ENCODE measurements around the gene DENR.
"Not testable (repeated sequence)": the region's sequence is repeated elsewhere in the genome, so short reads cannot be mapped to it uniquely, and the experiment has no call there.

Gene DENR

DNA sequence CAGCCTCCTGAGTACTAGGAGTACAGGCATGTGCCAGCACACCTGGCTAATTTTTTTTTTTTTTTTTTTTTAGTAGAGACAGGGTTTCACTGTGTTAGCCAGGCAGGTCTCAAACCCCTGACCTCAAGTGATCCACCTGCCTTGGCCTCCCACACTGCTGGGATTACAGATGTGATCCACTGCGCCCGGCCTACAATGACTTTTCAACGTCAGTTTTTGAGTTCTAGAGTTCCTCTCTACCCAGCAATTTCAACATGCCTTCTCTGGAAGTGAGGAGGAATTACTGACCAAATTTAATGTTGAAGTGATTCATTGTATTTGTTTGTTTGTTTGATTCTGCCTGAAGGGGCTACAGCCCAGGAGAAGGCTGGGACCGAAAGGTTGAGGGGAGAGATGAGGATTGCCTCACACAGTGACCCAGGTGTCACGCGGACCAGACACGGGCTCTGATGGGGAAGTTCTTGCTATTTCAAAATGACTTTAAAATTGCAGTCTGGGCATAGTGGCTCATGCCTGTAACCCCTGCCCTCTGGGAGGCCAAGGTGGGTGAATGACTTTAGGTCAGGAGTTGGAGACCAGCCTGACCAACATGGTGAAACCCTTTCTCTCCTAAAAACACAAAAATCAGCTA is 8.6 kb upstream of the DENR start:
- no peak for DNase-seq

DNA sequence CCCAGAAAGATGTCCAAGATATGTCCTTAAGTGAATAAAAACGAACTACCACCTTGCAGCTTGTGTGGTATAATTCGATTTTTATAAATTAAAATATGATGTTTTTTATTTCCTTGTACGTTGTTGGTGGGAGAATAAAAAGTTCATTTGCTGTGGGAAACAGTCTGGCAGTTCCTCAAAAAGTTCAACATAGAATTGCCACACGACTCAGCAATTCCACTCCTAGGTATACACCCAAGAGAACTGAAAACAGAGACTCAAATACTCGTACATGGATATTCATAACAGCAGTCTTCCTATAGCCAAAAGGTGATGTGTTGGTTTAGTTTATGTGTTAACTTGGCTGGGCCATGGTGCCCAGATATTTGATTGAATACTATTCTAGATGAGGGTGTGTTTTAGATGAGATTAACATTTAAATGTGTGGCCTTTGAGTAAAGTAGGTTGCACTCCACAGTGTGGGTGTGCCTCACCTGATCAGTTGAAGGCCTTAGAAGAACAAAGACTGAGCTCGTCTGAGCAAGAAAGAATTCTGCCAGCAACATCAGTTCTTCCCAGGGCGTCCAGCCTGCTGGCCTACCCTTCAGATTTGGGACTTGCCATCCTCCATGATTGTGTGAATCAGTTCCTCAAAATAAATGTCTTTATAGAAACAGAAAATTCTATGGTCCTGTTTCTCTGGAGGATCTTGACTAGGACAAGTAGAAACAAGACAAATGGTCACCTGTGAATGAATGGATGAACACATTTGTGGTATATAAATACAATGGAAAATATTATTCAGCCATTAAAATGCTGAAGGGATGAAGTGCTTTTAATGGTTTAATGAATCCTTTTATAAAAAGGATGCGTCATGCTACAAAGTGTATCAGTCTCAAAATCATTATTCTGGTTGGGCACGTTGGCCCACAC is 5.1 kb upstream of the DENR start:
- no peak for DNase-seq

DNA sequence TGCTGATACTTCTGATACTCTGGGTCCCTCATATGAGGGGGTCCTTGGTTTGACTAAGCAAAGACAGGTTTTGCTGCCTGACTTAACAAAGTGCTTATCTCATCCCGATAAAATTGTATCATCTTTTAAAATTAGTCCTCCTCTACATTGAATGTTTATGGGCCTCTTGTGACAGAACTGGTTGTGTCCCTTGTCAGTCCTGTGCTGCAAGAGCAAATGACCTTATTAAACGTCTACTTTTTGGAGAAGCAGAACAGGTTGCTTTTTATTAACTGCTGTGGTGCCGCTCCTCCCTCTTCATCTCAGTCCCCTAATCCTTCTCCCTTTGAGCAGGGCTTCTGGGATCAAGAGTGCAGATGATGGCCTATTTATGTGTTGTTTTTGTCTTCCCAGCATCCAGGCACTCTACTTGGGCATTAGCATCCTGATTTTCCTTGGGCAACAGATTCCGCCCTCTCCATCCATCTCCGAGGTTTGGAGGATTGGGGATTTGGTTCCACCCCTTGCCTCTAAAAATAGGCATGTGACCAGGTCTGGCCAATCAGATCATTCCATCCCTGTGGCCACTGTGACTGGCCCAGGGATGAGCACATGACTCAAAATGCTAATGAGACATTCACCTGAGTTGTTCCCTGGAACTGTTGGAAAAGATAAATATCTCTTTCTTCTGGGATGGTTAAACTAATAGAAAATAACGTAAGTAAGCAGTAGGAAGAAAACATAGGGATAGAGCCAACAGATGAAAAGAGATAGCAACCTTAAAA is 2.9 kb upstream of the DENR start:
- no peak for DNase-seq

DNA sequence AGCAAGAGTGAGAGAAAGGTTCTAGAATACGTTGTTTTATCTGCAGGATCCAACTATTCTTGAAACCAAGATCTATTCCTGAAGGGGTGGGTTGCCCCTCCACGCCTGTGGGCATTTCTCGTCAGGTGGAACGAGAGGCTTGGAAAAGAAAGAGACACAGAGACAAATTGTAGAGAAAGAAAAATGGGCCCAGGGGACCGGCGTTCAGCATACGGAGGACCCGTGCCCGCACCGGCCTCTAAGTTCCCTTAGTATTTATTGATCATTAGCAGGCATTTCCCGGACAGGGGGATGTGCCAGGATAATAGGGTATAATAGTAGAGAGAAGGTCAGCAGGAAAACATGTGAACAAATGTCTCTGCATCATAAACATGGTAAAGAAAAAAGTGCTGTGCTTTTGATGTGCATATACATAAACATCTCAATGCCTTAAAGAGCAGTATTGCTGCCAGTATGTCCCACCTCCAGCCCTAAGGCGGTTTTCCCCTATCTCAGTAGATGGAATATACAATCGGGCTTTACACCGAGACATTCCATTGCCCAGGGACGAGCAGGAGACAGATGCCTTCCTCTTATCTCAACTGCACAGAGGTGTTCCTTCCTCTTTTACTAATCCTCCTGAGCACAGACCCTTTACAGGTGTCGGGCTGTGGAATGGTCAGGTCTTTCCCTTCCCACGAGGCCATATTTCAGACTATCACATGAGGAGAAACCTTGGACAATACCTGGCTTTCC is 1.7 kb upstream of the DENR start:
- not testable (repeated sequence) for DNase-seq

DNA sequence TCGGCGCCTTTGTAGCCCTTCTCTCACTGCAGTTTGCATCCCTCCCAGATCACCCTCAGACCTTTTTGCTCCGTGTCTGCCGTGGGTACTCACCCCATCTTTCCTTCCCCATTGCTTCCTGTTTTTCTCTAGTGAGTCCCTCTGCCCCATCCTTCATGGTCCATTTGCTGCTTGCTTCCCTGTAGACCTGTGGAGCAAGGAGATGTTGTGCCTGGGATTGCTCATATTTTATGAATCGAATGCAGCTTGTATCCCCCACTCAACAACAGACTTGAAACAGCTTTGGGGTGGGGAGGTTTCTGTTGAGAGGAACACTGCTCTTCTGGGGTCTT is 661 bp downstream of the DENR start:
- no peak for DNase-seq

DNA sequence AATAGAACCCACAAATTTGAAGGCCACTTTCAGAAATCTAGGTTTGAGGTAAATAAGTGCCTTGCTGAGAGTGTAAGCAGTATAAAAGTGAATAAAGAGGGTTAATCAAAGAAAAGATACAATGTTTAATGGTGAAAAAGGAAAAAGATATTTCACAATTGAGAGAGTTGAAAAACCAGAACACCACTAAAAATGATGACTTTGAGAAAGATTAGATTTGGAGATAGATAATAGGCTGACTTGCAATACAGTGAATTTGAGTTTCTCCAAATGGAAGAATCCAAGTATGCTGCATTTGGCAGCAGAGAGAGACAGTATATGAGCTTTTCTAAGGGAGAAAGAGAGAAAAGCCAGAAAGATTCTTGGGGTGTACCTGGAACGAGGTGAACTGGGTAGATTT is 2.2 kb downstream of the DENR start:
- no peak for DNase-seq

DNA sequence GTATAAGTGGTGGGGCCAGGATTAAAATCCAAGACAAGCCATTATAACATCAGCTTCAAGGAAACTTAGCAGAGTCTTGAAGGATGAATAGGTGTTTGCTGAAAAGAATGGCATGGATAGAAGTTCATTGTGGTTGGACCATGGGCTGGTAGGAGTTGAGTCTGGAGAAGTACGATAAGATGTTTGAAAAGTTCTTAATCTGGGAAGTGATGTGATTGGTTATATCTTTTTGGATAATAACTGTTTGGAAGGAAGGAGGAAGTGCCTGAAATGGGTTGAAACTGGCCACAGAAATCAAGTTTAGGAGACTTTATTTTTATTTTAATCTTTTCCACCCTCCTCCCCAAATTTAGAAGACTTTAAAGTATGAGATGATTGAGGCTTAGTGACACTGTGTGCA is 4.9 kb downstream of the DENR start:
- DNase-seq = no peak

DNA sequence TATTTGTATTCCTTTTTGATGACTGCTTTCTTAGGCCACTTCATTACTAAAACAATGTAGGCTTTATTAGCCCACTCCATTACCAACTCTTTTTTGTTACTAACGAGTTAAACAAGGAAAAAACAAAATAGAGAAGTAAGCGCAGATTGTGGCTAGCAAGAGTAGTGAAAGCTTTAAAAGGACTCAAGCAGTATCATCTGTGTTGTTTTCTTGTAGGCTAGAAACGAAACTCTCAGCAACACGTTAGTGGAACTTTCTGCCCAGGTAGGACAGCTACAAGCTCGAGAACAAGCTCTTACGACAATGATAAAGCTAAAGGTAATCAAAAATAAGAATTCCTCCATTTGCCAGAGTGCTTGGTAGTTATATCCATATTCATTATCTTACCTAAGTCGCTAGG is 32.9 kb downstream of the DENR start:
- no peak for DNase-seq

DNA sequence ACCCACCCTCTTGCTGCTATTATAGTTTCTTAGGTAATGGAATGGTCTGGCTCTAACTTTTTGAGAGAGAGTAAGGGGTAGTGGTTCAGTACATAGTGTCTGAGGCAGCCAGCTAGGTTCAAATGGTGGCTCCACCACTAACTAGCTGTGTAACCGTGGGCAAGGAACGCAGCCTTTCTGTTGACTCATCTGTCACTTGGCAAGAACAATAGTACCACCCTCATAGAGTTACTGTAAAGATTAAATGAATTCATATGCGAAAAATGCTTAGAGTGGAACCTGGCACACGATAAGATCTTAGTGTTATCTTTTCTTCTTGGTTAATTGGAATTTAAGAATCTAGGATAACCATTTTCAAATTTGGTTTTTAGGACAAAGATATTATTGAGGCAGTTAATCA is 35.8 kb downstream of the DENR start:
- DNase-seq = no peak

DNA sequence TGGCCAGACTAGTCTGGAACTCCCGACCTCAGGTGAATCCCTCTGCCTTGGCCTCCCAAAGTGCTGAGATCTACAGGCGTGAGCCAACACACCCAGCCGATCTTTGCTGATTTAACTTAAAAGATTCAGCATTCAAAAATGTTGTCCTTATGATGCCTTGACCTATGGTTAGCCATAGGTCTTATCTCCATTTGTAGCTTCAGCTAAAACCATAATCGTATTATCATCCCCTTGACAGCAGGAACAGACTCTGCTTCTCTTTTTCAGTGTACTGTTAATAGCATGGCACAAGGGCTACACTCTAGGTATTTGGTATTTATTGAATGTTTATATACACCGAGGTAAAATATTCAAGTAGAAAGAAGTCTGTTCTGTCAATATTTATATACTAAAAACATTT is 37.0 kb downstream of the DENR start:
- no peak for DNase-seq

DNA sequence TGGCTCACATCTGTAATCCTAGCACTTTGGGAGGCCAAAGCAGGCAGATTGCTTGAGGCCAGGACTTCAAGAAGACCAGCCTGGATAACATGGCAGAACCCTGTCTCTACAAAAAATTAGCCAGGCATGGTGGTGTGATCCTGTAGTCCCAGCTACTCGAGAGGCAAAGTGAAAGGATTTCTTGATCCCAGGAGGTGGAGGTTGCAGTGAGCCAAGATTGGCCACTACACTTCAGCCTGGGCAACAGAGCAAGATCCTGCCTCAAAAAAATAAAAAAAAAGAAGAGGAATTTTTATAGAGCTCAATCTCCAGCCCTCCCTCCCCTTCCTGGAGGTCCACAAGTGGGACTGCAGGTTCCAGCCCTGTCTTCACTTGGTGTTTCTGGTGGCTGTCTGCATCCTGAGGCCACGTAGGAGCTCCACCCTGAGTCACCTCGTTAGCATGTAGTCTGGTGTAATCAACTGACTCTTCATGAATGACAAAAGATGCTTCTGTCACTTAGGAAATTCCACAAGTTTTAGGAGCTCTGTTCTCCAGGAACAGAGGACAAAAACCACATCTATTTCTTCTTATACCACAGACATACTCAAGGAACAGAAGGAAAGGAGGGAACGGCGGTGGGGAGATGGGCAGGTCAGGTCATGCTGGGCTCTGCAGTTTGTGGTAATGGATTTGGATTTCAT is 37.9 kb downstream of the DENR start:
- no peak for DNase-seq

DNA sequence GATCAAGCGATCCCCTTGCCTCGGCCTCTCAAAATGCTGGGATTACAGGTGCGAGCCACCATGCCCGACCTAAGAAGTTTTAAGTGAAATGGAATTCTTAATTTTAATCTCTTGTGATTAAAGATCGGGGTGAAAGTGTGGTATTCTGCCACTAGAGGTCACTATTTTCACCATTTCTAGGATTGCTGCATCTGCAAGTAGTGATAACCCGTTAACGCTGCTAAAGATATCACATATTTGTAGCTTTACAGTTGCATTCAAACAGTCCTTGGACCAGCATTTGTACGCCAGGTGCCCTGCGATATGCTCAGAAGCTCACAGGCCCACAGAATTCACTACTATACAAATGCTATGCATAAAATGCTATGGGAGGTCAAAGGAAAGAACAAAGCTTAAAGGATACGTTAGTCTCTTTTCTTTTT is 41.1 kb downstream of the DENR start:
- peak; percentile 21 for DNase-seq

DNA sequence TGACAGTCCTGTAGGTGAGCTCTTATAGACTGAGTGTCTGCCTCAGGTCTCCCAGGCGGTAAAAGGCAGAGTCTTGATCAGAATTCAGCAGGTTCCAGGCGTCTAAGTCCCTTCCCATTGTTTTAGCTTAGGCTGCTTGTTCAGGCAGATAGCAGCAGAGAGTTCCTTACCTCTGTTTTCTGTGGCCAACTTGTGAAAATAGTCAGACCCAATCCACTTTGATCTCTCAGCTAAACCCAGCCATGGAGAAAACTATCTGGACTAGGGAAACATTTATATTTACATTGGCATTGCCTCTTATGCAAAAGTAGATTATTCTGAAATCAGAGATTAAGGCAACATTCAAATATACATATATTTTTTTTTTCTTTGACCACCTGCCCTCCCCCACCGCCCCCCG is 43.2 kb downstream of the DENR start:
- no peak for DNase-seq

DNA sequence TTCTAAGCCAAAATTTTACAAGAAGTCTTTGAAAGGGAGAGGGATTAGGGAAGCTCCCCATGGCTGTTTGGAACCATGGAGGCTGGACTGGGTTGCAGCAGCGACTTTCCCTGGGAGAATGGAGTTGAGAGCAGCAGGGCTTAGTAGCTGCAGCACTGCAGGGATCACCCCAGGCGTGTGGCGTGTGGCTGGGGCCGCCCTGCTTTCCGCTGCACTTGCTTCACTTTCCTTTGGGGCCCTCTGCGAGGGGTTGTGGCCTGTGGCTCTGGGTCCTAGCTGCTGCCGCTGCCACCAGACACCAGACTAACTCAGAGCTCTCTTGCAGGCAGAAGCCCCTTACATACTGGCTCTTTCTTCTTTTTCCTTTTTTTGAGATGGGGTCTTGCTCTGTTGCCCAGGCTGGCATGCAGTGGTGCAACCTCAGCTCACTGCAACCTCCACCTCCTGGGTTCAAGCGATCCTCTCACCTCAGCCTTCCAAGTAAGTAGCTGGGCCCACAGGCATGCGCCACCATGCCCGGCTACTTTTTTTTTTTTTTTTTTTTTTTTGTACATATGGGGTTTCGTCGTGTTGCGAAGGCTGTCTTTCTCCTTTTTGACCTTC is 47.1 kb downstream of the DENR start:
- DNase-seq = no peak

DNA sequence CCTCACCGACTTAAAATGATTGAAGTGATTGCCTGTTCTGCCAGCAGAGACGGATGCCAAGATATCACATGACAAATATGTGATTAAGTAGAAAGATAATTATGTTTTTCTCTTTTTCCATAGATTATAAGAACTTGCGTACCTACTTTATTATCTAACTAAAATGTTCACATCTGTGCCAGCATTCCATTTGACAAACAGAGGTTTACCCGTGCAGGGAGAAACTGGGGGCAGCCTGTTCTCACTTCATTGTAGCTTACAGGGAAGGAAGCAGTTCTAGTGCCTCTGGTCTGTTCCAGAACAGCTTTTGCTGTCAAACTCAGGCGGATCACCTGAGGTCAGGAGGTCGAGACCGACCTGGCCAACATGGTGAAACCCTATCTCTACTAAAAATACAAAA is 51.3 kb downstream of the DENR start:
- DNase-seq = no peak

DNA sequence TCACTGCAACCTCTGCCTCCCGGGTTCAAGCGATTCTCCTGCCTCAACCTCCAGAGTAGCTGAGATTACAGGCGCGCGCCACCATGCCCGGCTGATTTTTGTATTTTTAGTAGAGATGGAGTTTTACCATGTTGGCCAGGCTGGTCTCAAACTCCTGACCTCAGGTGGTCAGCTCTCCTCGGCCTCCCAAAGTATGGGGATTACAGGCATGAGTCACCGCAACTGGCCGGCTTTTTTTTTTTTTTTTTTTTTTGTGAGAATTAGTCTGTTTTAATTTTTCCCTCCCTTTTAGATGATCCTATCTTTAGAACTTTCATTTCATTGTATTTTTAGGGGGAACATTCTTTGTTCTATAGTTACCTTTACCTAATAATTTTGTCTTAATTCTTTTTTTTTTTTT is 52.3 kb downstream of the DENR start:
- not testable (repeated sequence) for DNase-seq

DNA sequence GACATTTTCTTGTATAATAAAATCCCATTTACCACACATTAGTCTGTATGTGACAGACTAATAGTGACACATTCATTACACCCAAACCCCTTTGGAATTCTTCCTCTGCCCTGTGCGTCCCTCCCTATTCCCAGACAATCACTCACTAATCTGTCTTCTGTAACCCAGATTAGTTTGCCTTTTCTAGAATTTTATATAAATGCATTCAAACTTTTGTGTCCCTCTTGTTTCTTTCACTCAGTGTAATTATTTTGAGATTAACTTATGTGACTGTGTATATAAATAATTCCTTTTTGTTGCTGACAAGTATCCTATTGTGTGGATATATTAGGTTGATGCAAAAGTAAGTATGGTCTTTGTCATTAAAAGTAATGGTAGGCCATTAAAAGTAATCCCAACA is 55.0 kb downstream of the DENR start:
- no peak for DNase-seq

DNA sequence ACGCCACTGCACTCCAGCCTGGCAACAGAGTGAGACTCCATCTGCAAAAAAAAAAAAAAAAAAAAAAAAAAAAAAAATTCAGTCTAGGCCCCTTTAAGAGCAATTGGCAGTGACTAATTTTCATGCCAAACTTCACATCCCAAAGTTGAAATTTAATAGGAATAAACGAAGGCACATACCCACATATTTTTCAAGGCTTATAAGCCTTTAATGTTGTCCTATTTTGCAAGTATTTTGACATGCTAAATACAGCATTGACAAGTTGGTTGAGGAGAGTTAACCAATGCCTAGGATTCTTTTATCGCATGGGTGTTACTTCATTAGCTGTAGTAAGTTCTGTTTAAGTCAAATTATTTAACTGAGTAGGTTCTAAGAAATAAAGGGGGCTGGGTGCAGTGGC is 59.2 kb downstream of the DENR start:
- DNase-seq = no peak

DNA sequence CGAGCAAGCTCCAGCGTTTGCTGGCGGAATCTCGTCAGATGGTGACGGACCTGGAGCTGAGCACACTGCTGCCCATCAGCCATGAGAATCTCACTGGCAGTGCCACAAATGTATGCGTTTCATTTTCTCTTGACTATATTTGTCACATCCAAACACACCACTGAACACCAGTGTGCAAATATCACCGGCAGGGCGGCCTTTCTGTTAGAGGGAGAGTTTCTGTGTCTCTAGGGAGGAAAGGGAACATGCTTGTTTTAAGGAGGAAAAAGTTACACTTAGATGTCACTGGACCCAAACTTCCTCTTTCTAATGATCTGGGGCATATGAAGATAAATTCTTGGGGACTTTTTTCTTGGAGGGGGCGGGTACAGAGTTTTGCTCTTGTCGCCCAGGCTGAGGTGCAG is 60.7 kb downstream of the DENR start:
- DNase-seq = no peak

DNA sequence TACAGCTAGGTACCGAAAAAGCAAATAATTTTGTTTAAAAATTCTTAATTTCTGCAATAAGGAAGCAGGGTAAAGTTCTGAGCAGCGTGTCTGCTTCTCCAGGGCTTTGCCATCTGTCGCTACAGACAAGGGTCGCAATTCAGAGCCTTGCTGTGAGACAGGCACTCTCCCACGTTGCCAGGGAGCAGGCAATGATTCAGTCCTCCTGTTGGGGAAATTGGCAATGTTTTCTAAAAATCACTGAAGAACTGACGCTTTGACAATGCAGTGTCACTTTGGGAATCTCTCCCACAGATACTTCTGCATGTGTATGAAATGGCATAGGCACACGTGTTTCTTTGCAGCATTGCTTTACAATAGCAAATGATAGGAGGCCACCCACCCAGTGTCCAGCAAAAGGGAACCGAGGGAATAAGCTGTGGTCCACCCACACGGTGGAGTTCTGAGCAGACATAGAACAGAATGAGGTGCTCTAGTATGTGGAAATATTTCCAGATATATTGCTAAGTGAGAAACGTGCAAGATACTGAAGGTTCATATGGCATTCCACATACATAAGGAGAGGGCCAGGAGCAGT is 66.7 kb downstream of the DENR start:
- no peak for DNase-seq

DNA sequence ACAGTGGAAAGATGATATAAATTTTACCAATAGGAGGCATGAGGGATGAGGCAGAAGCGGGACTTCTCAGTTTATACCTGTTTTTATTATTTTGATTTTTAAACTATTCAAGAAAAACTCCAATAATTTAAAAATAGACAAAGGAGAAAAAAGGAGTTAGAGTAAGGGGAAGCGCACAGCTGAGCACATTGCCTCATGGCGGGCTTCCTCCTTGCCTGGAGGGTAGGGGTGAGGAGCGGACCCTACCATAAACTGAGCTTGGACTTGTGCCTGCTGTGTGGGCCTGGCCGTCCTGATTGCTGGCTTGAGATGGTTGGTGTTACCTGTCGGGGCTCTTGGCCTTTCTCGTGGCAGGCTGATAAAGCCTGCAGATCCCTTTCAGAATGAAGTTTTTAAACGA is 67.5 kb downstream of the DENR start:
- DNase-seq = no peak

All from NCI-H226 (cell line).